IPS-NIHi7 (cell line): Measurements from ENCODE around the gene LRRC57.

Experiments
- DNase-seq: peaks from one replicate; pipeline ENCODE4 v3.0.0; 2012; ENCODE audit warnings: mixed read lengths; ENCODE audit errors: extremely low spot score

The LRRC57 gene

GRCh38 chr15:42549741-42550392 is 1.3 kb upstream of the LRRC57 start:
- no peak for DNase-seq

GRCh38 chr15:42549032-42549491 is 469 bp upstream of the LRRC57 start:
- DNase-seq, result peak; percentile 31

GRCh38 chr15:42547918-42548248 is 710 bp downstream of the LRRC57 start:
- no peak for DNase-seq

GRCh38 chr15:42544853-42545629 is 3.6 kb downstream of the LRRC57 start:
- DNase-seq, result no peak

DNA sequence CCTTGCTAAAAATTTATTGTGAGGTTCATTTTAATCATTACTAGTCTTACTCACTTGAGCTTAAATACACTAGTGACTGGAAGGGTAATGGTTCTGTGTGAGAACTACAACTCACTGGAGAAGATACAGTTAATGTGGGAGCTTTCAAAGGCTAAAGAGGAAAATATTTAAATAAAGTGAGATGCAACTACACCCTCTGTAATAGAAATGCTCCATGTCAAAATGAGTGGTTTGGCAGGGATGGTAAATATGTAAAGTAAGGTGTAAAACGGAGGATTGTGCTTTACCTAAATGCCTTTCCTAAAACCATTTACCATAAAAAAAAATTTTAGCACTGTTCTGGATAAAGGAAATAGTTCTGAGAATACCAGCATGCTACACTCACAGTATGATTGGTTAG is 15.3 kb downstream of the LRRC57 start:
- DNase-seq, result no peak

- DNase-seq, result no peak
Measured at GRCh38 chr15:42528970-42529369, 19.6 kb downstream of the LRRC57 start.

- DNase-seq, result no peak
Measured at GRCh38 chr15:42523331-42523730, 25.3 kb downstream of the LRRC57 start.

DNA sequence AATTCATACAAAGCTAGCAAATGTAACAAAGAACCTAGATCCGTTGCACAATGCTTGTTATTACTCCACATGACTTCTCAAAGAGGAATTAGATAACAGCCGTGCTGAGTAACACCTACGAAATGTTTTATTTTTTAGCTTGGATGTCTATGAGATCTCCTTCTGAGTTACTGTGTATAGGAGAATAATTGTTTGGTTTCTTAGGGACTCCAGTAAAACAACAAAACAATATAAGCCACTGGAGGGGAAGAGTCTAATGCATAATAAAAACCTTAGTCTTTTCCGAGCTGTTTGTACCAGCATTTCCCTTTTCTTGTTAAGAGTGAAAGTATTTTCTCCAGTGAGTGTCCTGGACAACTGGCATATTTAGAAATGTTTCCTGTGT is 37.6 kb downstream of the LRRC57 start:
- DNase-seq, result no peak

DNA sequence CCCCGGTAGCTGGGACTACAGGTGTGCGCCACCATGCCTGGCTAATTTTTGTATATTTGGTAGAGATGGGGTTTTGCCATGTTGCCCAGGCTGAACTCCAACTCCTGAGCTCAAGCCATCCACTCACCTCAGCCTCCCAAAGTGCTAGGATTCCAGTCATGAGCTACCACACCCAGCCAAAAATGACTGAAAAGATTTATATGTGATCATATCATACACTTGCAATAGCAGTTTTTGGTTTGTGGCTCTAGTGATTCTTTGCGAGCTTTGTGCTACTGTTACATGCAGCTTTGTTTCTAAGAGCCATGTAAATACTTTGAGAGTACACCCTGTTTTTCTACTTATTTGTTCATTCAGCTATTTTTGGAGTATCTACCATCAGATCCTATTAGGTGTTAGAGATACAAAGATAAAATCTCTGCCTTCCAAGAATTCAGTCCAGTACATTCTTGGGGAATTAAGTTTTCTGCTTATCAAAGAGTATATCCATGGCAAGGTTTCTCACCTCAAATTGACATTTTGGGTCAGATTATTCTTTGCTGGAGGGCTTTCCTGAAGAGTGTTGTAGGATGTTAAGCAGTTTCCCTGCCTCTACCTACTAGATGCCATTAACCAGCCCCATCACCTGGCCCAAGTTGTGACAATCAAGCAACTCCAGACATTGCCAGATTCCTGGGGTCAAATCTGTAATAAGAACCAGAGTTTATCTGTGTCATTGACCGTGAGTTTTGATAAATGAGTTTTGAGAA is 38.2 kb downstream of the LRRC57 start:
- DNase-seq, result no peak

GRCh38 chr15:42508263-42508690 is 40.3 kb downstream of the LRRC57 start:
- no peak for DNase-seq

GRCh38 chr15:42507514-42507913 is 41.1 kb downstream of the LRRC57 start:
- no peak for DNase-seq

GRCh38 chr15:42504631-42505030 is 44.0 kb downstream of the LRRC57 start:
- DNase-seq, result no peak

DNA sequence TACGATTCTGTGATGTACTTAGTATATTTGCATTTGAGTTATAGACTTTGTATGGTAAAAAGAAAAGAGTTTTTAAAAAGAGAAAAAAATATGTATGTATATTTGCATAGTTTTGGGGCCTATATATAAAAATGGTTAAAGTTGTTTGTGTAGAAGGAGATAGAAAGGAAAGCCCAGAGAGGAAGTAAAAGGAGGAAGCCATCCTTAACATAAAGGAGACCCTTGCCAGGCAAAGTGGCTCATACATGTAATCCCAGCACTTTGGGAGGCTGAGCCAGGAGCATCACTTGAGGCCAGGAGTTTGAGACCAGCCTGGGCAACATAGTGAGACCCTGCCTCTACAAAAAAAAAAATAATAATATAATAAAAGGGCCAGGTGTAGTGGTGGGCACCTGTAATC is 44.8 kb downstream of the LRRC57 start:
- no peak for DNase-seq

DNA sequence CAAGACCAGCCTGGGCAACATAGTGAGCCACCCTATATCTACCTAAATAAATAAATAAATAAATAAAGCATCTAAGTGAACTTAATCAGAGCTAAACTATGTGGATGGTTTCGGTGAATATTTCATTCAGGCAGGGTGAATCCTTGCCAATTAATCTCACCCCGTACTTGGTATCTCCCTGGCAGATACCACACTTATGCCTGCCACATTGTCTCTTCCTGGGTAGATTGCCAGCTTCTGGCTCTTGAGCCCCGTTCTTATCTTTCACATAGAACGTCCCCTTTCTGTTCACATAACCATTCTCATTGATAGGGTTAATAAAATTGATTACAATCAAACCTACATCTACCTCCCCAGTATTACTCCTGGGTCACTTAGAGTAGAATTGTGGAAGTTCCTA is 46.1 kb downstream of the LRRC57 start:
- no peak for DNase-seq

- no peak for DNase-seq
Measured at GRCh38 chr15:42499858-42500609, 48.6 kb downstream of the LRRC57 start.

DNA sequence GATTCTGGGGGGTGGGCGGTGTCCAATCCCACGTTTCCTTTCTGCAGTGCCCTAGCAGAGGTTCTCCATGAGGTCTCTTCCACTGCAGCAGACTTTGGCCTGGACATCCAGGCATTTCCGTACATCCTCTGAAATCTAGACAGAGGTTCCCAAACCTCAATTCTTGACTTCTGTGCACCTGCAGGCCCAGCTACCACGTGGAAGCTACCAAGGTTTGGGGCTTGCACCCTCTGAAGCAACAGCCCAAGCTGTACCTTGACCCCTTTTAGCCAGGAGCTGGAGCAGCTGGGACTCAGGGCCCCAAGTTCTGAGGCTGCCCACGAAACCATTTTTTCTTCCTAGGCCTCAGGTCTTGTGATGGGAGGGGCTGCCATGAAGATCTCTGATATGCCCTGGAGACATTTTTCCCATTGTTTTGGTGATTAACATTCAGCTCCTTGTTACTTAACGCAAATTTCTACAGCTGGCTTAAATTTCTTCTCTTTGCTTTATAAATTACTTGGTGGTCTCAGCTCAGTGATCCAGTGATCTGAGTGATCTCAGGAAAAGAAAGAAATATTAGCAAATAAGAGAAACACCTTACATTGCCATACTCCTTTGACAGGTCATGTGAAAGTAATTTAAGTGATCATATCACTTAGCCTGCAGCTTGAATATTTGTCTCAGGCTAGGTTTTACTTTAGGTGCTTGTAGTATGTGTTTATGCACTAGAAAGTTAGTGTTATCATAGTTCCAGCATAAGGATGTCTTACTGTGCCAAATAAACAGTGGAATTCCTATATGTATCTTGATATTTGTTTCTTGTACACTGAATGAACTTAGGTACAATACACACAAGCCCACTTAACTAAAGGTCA is 50.2 kb downstream of the LRRC57 start:
- no peak for DNase-seq

DNA sequence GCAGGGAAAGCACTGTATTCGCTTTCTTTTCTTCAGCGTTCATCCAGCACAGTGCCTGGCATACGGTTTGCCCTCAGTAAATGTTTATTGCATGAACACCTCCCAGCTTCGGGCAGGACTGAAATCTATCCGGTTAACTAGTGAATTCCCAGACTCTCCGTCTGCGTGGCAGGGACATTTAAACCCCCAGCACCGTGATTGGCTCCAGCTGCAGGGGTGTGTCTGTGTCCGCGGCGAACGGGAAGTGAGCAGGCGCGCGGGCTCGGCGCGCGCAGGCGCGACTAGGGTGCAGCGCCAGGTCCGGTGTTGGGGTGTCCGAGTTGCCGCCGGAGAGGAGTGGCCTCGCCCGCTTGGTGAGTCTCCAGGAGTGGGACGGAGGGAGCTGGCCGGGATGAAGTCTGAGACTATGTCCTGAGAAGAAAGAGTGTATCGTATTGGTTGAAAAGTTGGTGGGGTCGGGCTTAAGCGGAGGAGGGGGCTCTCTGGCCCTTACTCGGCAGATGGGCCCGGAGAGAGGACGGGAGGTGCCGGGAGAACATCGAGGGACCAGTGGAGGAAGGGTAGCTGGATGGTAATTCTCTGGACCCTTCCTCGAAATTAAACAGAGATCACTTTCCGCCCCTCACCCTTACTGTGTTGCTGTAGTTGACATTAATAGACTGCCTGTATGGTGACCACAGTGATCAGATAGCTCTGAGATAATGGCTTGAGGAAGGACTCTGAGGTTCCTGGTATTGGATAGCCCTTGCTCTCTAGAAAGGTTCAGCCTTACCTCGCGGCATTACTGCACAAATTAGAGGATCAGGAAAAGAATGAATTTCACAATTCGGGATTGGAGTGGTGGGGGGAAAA is 53.0 kb downstream of the LRRC57 start, which contains the start of gene SNAP23:
Gene SNAP23, plus strand, starts transcription at position 274 of the 852 bp plus-strand sequence. CDS start 16,213 bp downstream, outside the sequence.
- peak; percentile 97 for DNase-seq

DNA sequence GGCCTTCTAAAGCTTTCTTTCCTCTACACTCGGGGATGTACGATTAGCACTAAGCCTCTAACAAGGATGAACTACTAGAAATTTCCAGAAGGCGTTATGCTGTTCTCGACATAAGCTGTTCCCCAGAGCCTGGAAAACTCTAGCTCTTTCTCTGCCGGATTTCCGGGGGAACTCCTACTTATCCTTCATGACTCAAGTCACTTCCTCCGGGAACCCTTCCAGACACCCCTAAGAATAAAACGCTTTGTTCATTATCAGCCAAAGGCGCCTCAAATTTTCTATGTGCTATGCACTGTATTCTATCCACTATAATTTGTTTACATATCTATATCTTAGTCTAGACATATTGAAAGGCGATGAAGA is 53.6 kb downstream of the LRRC57 start:
- DNase-seq, result no peak

GRCh38 chr15:42493679-42494078 is 54.9 kb downstream of the LRRC57 start:
- DNase-seq, result no peak
